ENCODE results near the gene SLC8A1.

Gene SLC8A1

DNA sequence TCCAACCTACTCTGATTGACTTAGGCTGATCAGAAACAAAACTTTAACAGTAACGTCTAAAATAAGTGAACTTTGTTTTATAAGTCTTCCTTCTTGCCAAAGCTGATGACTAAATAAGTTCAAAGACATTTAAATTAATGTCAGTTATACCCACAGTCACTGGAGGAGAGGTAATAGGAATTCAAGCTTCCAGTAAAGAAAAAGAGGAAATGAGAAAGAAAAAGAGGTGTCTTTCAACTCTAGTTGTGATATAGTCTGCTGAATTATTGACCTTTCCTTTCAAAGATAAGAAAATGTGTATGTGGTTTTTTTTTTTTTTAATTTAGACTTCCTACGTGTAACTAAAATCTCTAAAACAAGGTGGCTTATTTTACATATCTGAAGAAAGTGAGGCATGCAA is 191.5 kb downstream of the SLC8A1 start:
- no peak for DNase-seq
- Histone ChIP-seq H3K36me3 (ENCODE audit: control insufficient read depth in 1 of 2, insufficient read depth in 2 of 2, low read length in 2 of 2) (no peaks in the 10 kb centered on the region), H3K79me1 (ENCODE audit: low read length) (no peaks in the 10 kb centered on the region), H2AK5ac (ENCODE audit: low read length) (no peak overlapping the region), H3K4me2 (ENCODE audit: low read length) (no peak overlapping the region), H2BK5ac (ENCODE audit: low read depth, low read length, poor library complexity) (no peak overlapping the region), H3K27me3 (ENCODE audit: insufficient read depth, low read length) (no peaks in the 10 kb centered on the region), H3K4me1 (ENCODE audit: control insufficient read depth in 1 of 2, insufficient read depth in 2 of 2, low read length in 2 of 2) (no peaks in the 10 kb centered on the region), H2AFZ (ENCODE audit: insufficient read depth, low read length, poor library complexity) (no peak overlapping the region), H3K79me2 (ENCODE audit: control insufficient read depth, insufficient read depth, low read length, poor library complexity) (no peaks in the 10 kb centered on the region), H3K9ac (ENCODE audit: low read length) (no peak overlapping the region), H3K14ac (ENCODE audit: low read length) (no peak overlapping the region), H3K18ac (ENCODE audit: low read length) (no peak overlapping the region), H3K4ac (ENCODE audit: low read depth, low read length) (no peak overlapping the region), H3K9me3 (ENCODE audit: insufficient read depth, low read depth, low read length) (no peaks in the 10 kb centered on the region), H4K8ac (ENCODE audit: low read depth, low read length) (no peak overlapping the region), H2BK120ac (ENCODE audit: insufficient read depth, low read length, poor library complexity) (no peak overlapping the region), H3K4me3 (ENCODE audit: low read depth, low read length) (no peak overlapping the region), H2BK12ac (ENCODE audit: low read length) (no peak overlapping the region), H3K27ac (ENCODE audit: low read depth, low read length) (no peak overlapping the region), H4K91ac (ENCODE audit: low read depth, low read length) (no peak overlapping the region), H4K12ac (ENCODE audit: low read depth, low read length) (no peak overlapping the region), H3K23ac (ENCODE audit: low read length) (no peak overlapping the region)
- no CpG with 5 or more reads among the region's 2 CpGs for WGBS (ENCODE audit: extremely low coverage, insufficient coverage, insufficient read length)

DNA sequence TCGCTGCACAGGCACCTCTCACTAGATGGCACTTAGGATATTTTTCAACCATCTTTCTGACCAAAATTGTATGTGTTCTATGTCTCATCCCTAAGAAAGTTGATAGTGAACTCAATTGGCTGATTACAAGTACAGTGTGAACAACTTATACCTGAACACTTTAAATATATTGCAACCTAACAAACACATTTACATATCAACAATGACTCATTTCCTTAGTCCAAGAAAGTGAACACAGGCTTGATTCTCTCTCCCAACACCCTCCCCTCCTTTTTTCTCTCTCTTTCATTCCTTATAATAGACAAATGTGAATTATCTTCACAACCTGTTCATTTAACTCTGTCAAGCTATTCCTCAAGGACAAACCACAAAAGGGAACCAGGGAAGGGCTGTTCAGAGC is 192.0 kb downstream of the SLC8A1 start:
- no peaks in the 10 kb centered on the region for H3K4me1 ChIP-seq (ENCODE audit: control insufficient read depth in 1 of 2, insufficient read depth in 2 of 2, low read length in 2 of 2)
- no peak overlapping the region for H3K14ac ChIP-seq (ENCODE audit: low read length)
- no peak overlapping the region for H3K18ac ChIP-seq (ENCODE audit: low read length)
- H3K79me1 ChIP-seq (ENCODE audit: low read length): no peaks in the 10 kb centered on the region
- no peak overlapping the region for H2BK120ac ChIP-seq (ENCODE audit: insufficient read depth, low read length, poor library complexity)
- H4K12ac ChIP-seq (ENCODE audit: low read depth, low read length): no peak overlapping the region
- H3K4ac ChIP-seq (ENCODE audit: low read depth, low read length): no peak overlapping the region
- H3K36me3 ChIP-seq (ENCODE audit: control insufficient read depth in 1 of 2, insufficient read depth in 2 of 2, low read length in 2 of 2): no peaks in the 10 kb centered on the region
- WGBS (ENCODE audit: extremely low coverage, insufficient coverage, insufficient read length): no CpG with 5 or more reads among the region's 1 CpG
- no peak overlapping the region for H4K91ac ChIP-seq (ENCODE audit: low read depth, low read length)
- no peaks in the 10 kb centered on the region for H3K9me3 ChIP-seq (ENCODE audit: insufficient read depth, low read depth, low read length)
- H3K27ac ChIP-seq (ENCODE audit: low read depth, low read length): no peak overlapping the region
- H3K23ac ChIP-seq (ENCODE audit: low read length): no peak overlapping the region
- no peak overlapping the region for H3K4me2 ChIP-seq (ENCODE audit: low read length)
- H2AK5ac ChIP-seq (ENCODE audit: low read length): no peak overlapping the region
- no peak overlapping the region for H2BK12ac ChIP-seq (ENCODE audit: low read length)
- H2AFZ ChIP-seq (ENCODE audit: insufficient read depth, low read length, poor library complexity): no peak overlapping the region
- H3K27me3 ChIP-seq (ENCODE audit: insufficient read depth, low read length): no peaks in the 10 kb centered on the region
- H3K79me2 ChIP-seq (ENCODE audit: control insufficient read depth, insufficient read depth, low read length, poor library complexity): no peaks in the 10 kb centered on the region
- no peak overlapping the region for H3K4me3 ChIP-seq (ENCODE audit: low read depth, low read length)
- H3K9ac ChIP-seq (ENCODE audit: low read length): no peak overlapping the region
- no peak for DNase-seq
- no peak overlapping the region for H4K8ac ChIP-seq (ENCODE audit: low read depth, low read length)
- H2BK5ac ChIP-seq (ENCODE audit: low read depth, low read length, poor library complexity): no peak overlapping the region

DNA sequence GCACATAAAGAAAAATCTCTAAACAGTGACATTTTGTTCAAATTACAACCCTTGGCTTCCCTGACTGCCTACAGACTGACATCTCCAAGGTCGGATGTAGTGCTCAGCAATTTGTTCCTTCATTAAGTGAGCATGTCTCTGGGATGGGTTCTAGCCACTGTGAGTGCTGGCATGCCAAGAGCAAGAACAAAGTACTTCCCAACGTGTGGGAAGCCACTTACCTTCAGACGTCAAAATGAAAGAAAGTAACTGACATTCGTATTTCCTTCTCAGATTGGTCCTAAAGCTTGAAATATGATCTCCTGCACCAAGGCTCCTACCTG is 193.8 kb downstream of the SLC8A1 start:
- H2AK5ac ChIP-seq (ENCODE audit: low read length): no peak overlapping the region
- H3K4ac ChIP-seq (ENCODE audit: low read depth, low read length): no peak overlapping the region
- H3K9me3 ChIP-seq (ENCODE audit: insufficient read depth, low read depth, low read length): no peaks in the 10 kb centered on the region
- H3K79me1 ChIP-seq (ENCODE audit: low read length): no peaks in the 10 kb centered on the region
- no peak overlapping the region for H3K18ac ChIP-seq (ENCODE audit: low read length)
- H3K4me3 ChIP-seq (ENCODE audit: low read depth, low read length): no peak overlapping the region
- H3K23ac ChIP-seq (ENCODE audit: low read length): no peak overlapping the region
- no peak overlapping the region for H3K27ac ChIP-seq (ENCODE audit: low read depth, low read length)
- no peak overlapping the region for H2BK120ac ChIP-seq (ENCODE audit: insufficient read depth, low read length, poor library complexity)
- no peak overlapping the region for H4K91ac ChIP-seq (ENCODE audit: low read depth, low read length)
- no peak overlapping the region for H2BK5ac ChIP-seq (ENCODE audit: low read depth, low read length, poor library complexity)
- H2BK12ac ChIP-seq (ENCODE audit: low read length): no peak overlapping the region
- H2AFZ ChIP-seq (ENCODE audit: insufficient read depth, low read length, poor library complexity): no peak overlapping the region
- H4K8ac ChIP-seq (ENCODE audit: low read depth, low read length): no peak overlapping the region
- no peak for DNase-seq
- H4K12ac ChIP-seq (ENCODE audit: low read depth, low read length): no peak overlapping the region
- no peaks in the 10 kb centered on the region for H3K79me2 ChIP-seq (ENCODE audit: control insufficient read depth, insufficient read depth, low read length, poor library complexity)
- H3K27me3 ChIP-seq (ENCODE audit: insufficient read depth, low read length): no peaks in the 10 kb centered on the region
- no peak overlapping the region for H3K14ac ChIP-seq (ENCODE audit: low read length)
- H3K36me3 ChIP-seq (ENCODE audit: control insufficient read depth in 1 of 2, insufficient read depth in 2 of 2, low read length in 2 of 2): no peaks in the 10 kb centered on the region
- H3K4me1 ChIP-seq (ENCODE audit: control insufficient read depth in 1 of 2, insufficient read depth in 2 of 2, low read length in 2 of 2): no peaks in the 10 kb centered on the region
- WGBS (ENCODE audit: extremely low coverage, insufficient coverage, insufficient read length): no CpG with 5 or more reads among the region's 4 CpGs
- H3K4me2 ChIP-seq (ENCODE audit: low read length): no peak overlapping the region
- H3K9ac ChIP-seq (ENCODE audit: low read length): no peak overlapping the region

DNA sequence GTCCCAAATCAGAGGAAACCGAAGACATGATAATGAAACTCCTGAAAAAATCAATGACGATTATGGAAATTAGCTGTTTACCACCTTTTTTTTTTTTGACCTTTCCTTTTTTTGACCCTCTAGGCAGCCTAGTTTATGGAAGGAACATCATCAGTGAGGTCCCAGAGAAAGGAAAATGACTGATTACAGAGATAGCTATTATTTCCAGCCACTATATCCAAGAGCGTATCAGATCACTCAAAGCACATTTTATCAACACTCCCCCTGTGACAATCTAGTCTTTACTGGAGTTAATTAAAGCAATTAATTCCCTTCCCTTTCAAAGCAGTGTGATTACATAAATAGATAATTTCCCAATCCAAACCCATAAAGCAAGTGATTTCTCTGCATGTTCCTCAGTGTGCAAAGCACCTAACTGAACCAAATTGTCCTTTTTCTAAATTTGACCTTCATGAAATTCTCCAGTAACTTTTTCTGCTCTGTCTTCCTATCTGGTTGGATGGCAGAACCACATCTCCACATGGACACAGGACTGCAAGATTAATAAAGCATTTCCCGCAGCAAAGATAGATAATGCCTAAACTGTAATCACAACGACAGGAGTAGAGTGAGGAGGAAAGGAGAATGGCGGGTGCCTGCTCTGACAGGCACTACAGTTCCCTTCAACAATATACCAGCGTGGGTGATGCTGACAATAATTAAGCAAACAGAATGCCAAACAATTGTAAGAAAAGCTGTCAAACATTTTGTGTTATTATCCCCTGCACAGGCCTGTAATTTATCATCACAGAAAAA is 194.4 kb downstream of the SLC8A1 start:
- no peaks in the 10 kb centered on the region for H3K79me2 ChIP-seq (ENCODE audit: control insufficient read depth, insufficient read depth, low read length, poor library complexity)
- no peak overlapping the region for H3K14ac ChIP-seq (ENCODE audit: low read length)
- H2BK120ac ChIP-seq (ENCODE audit: insufficient read depth, low read length, poor library complexity): no peak overlapping the region
- H4K91ac ChIP-seq (ENCODE audit: low read depth, low read length): no peak overlapping the region
- no peak overlapping the region for H3K27ac ChIP-seq (ENCODE audit: low read depth, low read length)
- no peaks in the 10 kb centered on the region for H3K27me3 ChIP-seq (ENCODE audit: insufficient read depth, low read length)
- no peaks in the 10 kb centered on the region for H3K79me1 ChIP-seq (ENCODE audit: low read length)
- no peak overlapping the region for H3K4ac ChIP-seq (ENCODE audit: low read depth, low read length)
- H4K8ac ChIP-seq (ENCODE audit: low read depth, low read length): no peak overlapping the region
- H2BK5ac ChIP-seq (ENCODE audit: low read depth, low read length, poor library complexity): no peak overlapping the region
- no peaks in the 10 kb centered on the region for H3K9me3 ChIP-seq (ENCODE audit: insufficient read depth, low read depth, low read length)
- H2BK12ac ChIP-seq (ENCODE audit: low read length): no peak overlapping the region
- no peaks in the 10 kb centered on the region for H3K36me3 ChIP-seq (ENCODE audit: control insufficient read depth in 1 of 2, insufficient read depth in 2 of 2, low read length in 2 of 2)
- H3K9ac ChIP-seq (ENCODE audit: low read length): no peak overlapping the region
- H3K23ac ChIP-seq (ENCODE audit: low read length): no peak overlapping the region
- H4K12ac ChIP-seq (ENCODE audit: low read depth, low read length): no peak overlapping the region
- no peak overlapping the region for H3K4me2 ChIP-seq (ENCODE audit: low read length)
- H2AFZ ChIP-seq (ENCODE audit: insufficient read depth, low read length, poor library complexity): no peak overlapping the region
- no peak for DNase-seq
- H2AK5ac ChIP-seq (ENCODE audit: low read length): no peak overlapping the region
- H3K18ac ChIP-seq (ENCODE audit: low read length): no peak overlapping the region
- no CpG with 5 or more reads among the region's 7 CpGs for WGBS (ENCODE audit: extremely low coverage, insufficient coverage, insufficient read length)
- H3K4me1 ChIP-seq (ENCODE audit: control insufficient read depth in 1 of 2, insufficient read depth in 2 of 2, low read length in 2 of 2): no peaks in the 10 kb centered on the region
- no peak overlapping the region for H3K4me3 ChIP-seq (ENCODE audit: low read depth, low read length)
